ENCODE measurements around the gene GBE1. TPM values are rescaled to one million over a fixed set of nuclear protein-coding genes. Genes with fewer than 3 reads are reported as not detected.

The GBE1 gene
- total and polyA plus RNA-seq, 10 of the 15 experiments (the other 5 are each of a cell fraction or from before 2014, with no cell fraction given), result 21.4 to 62.2 (median 41.5) TPM

GRCh38 chr3:81747280-81747679 lies 14.2 kb downstream of the GBE1 start (continued):
- TF ChIP-seq MEF2B (IDR thresholded peaks at IDR 0.05; ENCODE audit: partially characterized antibody, poor library complexity, severe bottlenecking) (peak; percentile 59), PKNOX1 (IDR thresholded peaks at IDR 0.05) (0 out of 2 replicates have a peak, but pooled peaks have one; percentile 8), MTA2 (IDR thresholded peaks at IDR 0.05; ENCODE audit: low read depth) (peak; percentile 77), MLLT1 (IDR thresholded peaks at IDR 0.05) (peak; percentile 73; the same call in 1 of the 2 replicates), BHLHE40 (IDR thresholded peaks at IDR 0.05; ENCODE audit: borderline replicate concordance in 1 of 2, low read depth in 2 of 2, low read length in 1 of 2) (peak; percentile 52 to 85; a peak in 3 of 4 replicates), ZNF687 (IDR thresholded peaks at IDR 0.05) (peak; percentile 96), NR2F1 (conservative IDR thresholded peaks at IDR 0.05) (peak; percentile 83), NBN (IDR thresholded peaks at IDR 0.05) (peak; percentile 41; the same call in 1 of the 2 replicates), RELB (IDR thresholded peaks at IDR 0.05; ENCODE audit: low read depth) (0 out of 2 replicates have a peak, but pooled peaks have one; percentile 19)
